ENCODE results near the gene SLC16A1. TPM values are rescaled to one million over a fixed set of nuclear protein-coding genes. Genes with fewer than 3 reads are reported as not detected.

SLC16A1 gene
- total RNA-seq, 6 experiments from 2014 or later = 26.1 to 81.9 (median 55.2) TPM

- intact Hi-C loops (cut with DNase I) = loop anchor here in 1 of 2 donors (10.0 kb wide), 1 partner anchor 168 kb away; no protein-coding TSS in a partner anchor
- no peaks in the 10 kb centered on the region for H3K27me3 ChIP-seq
Observed at GRCh38 chr1:112876315-112876714, 79.7 kb downstream of the SLC16A1 start.

GRCh38 chr1:112872551-112872962 is 83.4 kb downstream of the SLC16A1 start:
- DNase-seq (no peak), ATAC-seq (no peak)
- H3K4me1 ChIP-seq = no peaks in the 10 kb centered on the region
- no peak overlapping the region for H3K4me3 ChIP-seq
- intact Hi-C loops (cut with DNase I) = loop anchor here in 1 of 2 donors (10.0 kb wide), 1 partner anchor 172 kb away; no protein-coding TSS in a partner anchor
- H3K27ac ChIP-seq = no peak overlapping the region
- TF ChIP-seq POLR2A (IDR thresholded peaks at IDR 0.05) = no peak
- no peak for TF ChIP-seq CTCF (IDR thresholded peaks at IDR 0.05)
- no peaks in the 10 kb centered on the region for H3K27me3 ChIP-seq
- WGBS (ENCODE audit: insufficient coverage, low coverage, low lambda C conversion rate, missing lambda C conversion rate) = 60% methylated on average over 1 of the region's 1 CpG
- H3K9me3 ChIP-seq = no peaks in the 10 kb centered on the region
- H3K36me3 ChIP-seq = no peaks in the 10 kb centered on the region

More at GRCh38 chr1:112876315-112876714, 79.7 kb downstream of the SLC16A1 start:
- Histone ChIP-seq H3K36me3 (no peaks in the 10 kb centered on the region), H3K27ac (no peak overlapping the region), H3K4me1 (no peaks in the 10 kb centered on the region), H3K9me3 (no peaks in the 10 kb centered on the region), H3K4me3 (no peak overlapping the region)
- no peak for DNase-seq
- TF ChIP-seq POLR2A (IDR thresholded peaks at IDR 0.05) (no peak), CTCF (IDR thresholded peaks at IDR 0.05) (no peak)
- no peak for ATAC-seq
- WGBS (ENCODE audit: insufficient coverage, low coverage, low lambda C conversion rate, missing lambda C conversion rate) = 80% methylated on average over 2 of the region's 2 CpGs

GRCh38 chr1:112870887-112871646 is 84.9 kb downstream of the SLC16A1 start:
- TF ChIP-seq CTCF (IDR thresholded peaks at IDR 0.05) (no peak), POLR2A (IDR thresholded peaks at IDR 0.05) (no peak)
- Histone ChIP-seq H3K27ac (no peak overlapping the region), H3K9me3 (no peaks in the 10 kb centered on the region), H3K36me3 (no peaks in the 10 kb centered on the region), H3K27me3 (no peaks in the 10 kb centered on the region), H3K4me1 (no peaks in the 10 kb centered on the region), H3K4me3 (no peak overlapping the region)
- intact Hi-C loops (cut with DNase I) = loop anchor here in 1 of 2 donors (10.0 kb wide), 1 partner anchor 174 kb away; no protein-coding TSS in a partner anchor
- no peak for DNase-seq
- WGBS (ENCODE audit: insufficient coverage, low coverage, low lambda C conversion rate, missing lambda C conversion rate) = 70% methylated on average over 5 of the region's 5 CpGs
- no peak for ATAC-seq

- Histone ChIP-seq H3K4me1 (no peaks in the 10 kb centered on the region), H3K9me3 (no peaks in the 10 kb centered on the region), H3K4me3 (no peak overlapping the region), H3K36me3 (no peaks in the 10 kb centered on the region), H3K27ac (no peak overlapping the region), H3K27me3 (no peaks in the 10 kb centered on the region)
- intact Hi-C loops (cut with DNase I) = loop anchor here in 1 of 2 donors (10.0 kb wide), 1 partner anchor 175 kb away; no protein-coding TSS in a partner anchor
- WGBS (ENCODE audit: insufficient coverage, low coverage, low lambda C conversion rate, missing lambda C conversion rate) = 93% methylated on average over 4 of the region's 4 CpGs
- ATAC-seq (no peak), DNase-seq (no peak)
- TF ChIP-seq POLR2A (IDR thresholded peaks at IDR 0.05) (no peak), CTCF (IDR thresholded peaks at IDR 0.05) (no peak)
Observed at GRCh38 chr1:112869895-112870294, 86.1 kb downstream of the SLC16A1 start.

Measured in right lobe of liver (tissue), 6 donors.